CMK (cell line): Measurements from ENCODE around the gene TGIF1.
A peak's percentile ranks its signal among the peaks of the same experiment; 100 is the strongest.

Experiments used
- DNase-seq: peaks from one replicate; pipeline ENCODE4 v3.0.0-alpha.2; 2010; ENCODE audit warnings: low read depth

The TGIF1 gene

DNA sequence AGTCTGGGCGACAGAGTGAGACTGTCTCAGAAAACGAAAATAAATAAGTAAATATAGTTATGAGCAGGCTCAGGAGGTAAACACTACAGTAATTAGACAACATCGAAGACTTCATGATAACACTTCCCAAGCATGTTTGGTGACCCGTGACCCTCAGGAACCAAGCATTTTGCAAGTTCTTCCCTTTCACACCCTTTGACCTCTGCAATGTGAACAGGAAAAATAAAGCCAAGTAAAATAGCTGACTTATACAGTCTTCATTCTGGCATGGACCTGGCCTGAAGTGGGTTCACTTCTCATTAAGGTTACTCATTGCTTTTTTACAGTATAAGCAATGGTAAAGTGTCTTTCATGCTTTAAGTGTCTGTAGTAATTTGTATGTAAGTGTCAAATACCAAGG, 15.3 kb upstream of the TGIF1 start:
- no peak for DNase-seq

- DNase-seq, result no peak
Observed at GRCh38 chr18:3440341-3440740, 9.6 kb upstream of the TGIF1 start.

DNA sequence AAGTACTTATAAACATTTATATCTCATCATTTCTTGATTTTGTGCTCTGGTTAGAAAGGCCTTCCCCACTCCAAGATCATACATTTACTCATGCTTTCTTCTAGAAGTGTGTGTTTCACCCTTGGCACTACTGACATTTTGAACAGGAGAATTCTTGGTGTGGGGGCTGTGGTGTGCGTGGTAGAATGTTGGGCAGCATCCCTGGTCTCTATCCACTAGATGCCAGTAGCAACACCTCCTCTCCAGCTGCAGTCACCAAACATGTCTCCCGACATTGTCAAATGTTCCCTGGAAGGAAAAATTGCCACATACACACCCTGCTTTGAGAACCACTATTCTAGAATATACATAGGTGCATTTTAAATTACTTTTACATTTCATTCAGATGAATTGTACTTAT, 8.7 kb upstream of the TGIF1 start:
- no peak for DNase-seq

DNA sequence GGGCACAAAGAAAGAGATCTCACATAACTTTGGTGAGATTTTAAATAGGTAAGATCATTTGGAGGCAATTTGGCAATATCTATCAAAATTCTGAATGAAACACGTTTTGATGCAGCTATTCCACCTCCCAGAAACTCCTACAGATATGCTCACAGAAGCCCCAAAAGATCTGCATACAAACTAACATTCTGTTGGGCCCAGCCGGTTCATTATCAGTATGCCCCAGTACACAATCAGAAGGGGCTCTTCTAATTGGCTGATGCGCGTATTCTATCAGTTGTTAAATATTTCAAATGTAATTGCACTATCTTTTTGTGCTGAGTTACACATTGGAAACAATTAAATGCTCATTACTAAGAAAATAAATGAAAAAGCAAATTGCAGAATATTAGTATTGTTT, 7.1 kb upstream of the TGIF1 start:
- no peak for DNase-seq

- no peak for DNase-seq
Observed at GRCh38 chr18:3444296-3444695, 5.7 kb upstream of the TGIF1 start.

DNA sequence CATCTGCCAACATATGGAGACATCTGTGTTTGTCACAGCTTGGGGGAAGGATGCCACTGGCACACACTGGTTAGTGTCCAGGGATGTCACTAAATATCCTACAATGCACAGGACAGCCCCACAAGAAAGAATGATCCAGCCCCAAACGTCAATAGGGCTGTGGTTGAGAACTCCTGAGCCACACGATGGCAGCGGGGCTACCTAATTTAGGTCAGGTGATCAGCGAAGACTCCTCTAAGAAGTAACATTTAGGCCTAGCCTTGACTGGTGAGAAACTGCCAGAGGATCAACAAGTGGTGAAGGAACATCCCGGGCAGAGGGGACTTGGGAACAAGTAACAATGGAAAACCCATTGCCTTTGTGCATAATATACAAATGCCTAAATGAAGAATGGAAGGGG, 5.0 kb upstream of the TGIF1 start:
- DNase-seq, result no peak

DNA sequence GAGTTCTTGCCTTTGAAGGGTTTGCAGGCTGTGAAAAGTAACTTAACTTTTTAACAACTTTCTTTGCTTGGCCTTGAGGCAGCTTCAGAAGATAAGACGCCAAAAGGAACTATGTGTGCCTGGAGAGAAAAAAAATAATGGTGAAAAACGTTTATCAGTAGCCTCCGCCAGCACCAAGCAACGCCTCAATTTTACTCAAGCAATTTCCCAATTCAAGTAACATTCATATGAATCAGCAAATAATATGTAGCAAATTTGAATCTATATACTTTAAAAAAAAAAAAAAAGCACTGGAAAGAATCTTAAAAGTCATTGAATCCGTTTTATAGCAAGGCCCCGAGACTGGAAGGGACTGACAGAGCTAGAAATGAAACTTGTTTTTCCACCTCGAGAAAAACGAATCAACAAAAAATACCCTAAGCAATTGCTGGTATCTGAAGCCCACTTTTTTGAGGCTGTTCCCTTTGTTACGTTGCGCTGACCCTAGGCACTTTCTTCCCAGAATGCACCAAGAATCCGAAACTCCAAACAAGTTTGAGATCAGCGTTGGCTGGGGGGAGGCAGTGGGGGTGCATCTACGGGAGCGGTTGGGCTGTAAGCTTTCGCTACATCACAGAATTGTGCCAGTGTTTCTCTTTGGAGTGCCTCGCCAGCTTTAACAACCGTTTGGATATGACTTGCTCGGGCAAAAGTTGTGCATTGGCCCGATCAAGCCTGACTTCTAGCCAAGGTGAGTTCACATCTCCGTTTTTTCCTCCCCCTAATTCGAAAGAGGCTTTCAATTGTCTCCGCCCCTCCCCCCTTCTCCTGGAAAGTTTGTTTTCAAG, 2.7 kb upstream of the TGIF1 start:
- no peak for DNase-seq

- peak; percentile 27 for DNase-seq
Observed at GRCh38 chr18:3447895-3448837, 1.8 kb upstream of the TGIF1 start.

DNA sequence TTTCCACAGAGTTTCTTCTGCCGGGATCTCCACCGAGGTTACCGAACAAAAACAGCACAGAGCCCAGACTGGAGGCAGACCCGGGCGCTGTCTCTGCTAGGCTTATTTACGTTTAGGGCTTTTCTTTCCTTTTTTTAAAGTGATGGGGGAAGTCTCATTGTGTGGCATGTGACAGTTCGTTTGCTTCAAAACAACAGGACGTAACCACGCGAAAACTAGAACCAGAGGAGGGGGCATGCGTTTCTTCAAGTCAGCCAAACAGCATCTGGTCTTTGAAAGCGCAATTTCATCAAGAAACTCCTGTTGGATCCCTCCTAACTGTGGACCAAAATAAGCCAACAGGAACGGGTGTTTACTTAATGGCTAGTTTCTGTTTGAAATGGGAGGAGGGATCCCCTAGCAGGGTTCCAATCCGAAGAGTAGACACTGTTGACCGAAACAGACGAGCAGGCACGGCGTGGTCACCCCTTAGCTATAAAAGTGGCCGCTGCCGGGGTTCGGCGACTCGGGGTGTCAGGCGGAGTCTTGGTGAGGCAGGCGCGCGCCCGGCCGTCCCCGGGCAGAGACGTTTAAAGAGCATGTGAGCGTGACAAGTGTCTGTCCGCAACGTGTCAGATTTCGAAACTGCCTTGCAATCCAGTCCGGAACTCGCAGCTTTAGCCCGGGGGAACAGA, 997 bp upstream of the TGIF1 start:
- no peak for DNase-seq

GRCh38 chr18:3449512-3450011, 410 bp upstream of the TGIF1 start:
- no peak for DNase-seq

DNA sequence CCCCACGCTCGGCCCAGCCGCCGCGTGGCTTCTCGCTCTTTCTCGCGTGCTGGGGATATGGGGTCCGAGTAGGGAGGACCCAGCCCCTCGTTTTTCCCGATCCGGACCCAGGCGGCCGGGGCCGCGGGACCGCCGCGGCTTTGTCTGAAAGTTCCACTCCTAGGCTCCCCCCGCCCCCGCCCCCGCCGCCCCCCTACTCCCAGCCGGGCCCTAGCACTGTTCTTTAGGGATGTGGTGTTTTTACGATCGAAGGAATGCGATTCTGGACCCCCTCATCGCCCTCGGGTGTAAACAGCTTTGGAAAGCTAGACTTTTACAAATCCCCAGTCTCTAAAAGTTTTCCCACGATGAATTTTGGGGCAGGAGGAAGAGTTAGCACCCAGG, 819 bp downstream of the TGIF1 start:
- DNase-seq, result no peak

DNA sequence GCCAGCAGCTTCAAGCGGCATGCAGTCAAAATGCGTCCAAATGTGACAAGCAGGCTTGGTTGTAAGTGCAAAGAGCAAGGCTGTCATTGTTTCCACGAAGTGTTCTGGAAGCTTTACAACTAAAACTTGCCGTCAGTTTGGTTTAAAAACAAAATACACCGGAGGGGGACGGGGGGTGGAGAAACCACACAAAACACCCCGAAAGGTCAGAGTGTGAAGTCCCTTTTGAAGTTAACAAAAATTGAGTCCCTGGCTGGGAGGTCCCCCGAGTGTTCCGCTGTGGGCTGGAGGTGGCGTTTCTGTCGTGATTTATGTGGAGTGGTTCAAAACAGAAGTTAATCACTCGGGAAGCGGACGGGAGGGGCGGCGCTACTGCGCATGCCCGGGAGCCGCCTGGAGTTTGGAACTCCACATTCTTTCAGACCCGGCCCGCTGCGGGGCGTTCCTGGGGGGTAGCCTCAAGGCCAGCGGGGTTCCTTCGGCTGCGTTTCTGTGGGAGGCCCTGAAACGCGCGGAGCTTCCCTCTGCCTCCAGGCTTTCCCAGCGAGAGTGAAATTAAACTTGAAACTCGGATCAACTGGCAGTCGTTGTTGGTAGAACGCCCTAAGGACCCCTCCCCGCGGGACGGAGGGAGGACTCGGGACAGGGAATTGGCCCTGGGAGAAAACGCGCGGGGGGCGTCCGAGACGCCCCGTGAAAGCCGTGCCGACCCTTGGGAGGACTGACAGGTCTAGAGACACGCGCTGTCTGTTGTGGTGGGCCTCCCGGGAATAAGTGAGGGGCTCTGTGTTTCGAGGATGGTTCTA, 1.4 kb downstream of the TGIF1 start:
- no peak for DNase-seq

- no peak for DNase-seq
Observed at GRCh38 chr18:3451989-3452749, 2.2 kb downstream of the TGIF1 start.

- no peak for DNase-seq
Observed at GRCh38 chr18:3452750-3453539, 3.0 kb downstream of the TGIF1 start.

DNA sequence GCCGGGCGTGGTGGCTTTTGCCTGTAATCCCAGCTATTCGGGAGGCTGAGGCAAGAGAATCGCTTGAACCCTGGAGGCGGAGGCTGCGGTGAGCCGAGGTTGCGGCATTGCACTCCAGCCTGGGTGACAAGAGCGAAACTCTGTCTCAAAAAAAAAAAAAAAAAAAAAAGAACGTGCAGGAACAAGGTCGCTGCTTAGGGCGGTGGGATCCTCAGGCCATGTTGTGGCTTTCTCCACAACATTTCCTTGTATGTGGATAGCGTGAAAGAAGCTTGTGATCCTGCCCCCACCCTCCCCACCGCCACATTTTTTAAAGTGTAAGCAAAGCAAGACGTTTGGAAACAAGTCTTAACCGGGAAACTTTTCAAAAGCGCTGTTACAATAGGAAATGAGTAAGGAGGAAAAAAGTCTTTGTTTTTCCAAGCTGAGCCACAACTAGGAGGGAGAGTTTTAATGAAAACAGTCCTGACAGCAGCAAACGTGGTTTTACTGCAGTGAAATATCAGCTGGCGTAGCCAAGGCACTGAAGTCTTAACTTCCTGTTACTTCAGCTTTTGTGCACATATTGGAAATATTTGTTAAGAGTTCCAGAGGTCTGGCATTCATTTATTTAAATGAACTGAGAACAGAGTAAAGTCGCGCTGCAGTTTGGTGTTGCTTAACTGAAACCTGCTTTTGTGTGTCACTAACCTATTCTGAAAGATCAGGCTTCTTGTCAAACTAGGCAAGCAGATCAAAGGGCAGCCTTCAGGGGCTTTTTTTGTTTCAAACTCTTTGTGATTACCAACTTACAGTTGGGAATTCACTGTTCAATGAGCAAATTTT, 3.8 kb downstream of the TGIF1 start:
- no peak for DNase-seq

DNA sequence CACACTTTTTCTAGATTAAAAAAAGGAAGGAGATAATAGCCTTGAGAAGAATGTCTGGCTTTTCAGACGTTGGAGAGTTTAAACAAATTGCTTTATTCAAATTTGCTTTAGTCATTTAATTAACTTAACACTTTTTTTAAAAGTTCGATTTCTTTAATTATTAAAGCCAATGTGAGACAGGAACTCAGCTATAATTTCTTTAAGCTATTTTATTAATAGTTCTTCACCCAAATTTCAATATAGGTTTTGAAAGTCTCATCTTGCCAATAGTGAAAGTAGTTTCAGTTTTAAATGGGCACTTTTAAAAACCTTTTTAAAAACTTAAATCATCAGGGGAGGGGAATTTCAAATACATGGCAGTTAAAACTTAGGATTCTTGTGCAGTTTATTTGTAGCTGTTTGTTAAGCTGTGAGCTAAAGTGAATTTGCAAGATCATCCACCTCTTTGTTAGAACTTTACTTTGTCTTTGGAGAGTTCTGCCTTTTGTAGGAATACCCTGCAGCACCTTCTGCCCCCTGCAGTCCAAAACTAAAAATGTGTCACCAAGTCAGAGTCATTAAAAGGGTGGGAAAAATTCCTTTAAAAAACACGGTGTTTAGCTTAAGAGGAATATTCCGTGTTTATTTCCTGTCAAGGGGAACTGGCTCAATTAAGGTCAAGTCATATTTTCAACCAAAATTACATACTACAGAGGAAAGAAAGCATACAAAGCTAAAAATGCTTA, 4.6 kb downstream of the TGIF1 start:
- DNase-seq, result no peak

DNA sequence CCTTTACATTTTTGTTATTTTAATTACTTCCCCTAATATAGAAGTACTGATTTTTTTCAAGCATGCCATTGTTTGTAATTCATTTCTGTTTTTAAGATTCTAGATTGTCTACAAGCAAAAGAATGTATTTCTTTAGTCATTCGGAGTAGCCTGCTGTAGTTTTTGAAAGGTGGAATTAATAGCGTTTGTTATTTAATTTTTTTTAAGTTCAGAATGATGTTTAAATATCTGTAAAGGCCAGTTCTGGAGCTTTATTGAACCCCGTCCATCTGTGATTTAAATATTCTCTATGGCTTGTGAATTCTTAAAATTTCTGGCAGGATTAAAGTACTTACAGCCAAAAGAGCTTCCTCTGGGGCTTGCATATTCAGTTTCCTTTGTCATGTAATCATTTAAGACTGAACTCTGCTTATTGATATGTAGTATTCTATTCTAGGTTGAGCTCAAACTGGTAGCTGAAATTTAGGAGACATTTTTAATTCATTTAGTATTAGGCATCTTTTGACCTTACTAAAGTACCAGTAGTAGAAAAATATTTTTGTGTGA, 5.2 kb downstream of the TGIF1 start:
- DNase-seq, result no peak
